NCI-H446 treated with DMSO at 0.1 percent for 48 hours (cell line): ENCODE results near the gene DNAJC1.
"Not testable (repeated sequence)": the region's sequence is repeated elsewhere in the genome, so short reads cannot be mapped to it uniquely, and the experiment has no call there.

Experiments
- DNase-seq: peaks from one replicate; lab custom pipeline; 2025; lab: John Stamatoyannopoulos, UW

The DNAJC1 gene

DNA sequence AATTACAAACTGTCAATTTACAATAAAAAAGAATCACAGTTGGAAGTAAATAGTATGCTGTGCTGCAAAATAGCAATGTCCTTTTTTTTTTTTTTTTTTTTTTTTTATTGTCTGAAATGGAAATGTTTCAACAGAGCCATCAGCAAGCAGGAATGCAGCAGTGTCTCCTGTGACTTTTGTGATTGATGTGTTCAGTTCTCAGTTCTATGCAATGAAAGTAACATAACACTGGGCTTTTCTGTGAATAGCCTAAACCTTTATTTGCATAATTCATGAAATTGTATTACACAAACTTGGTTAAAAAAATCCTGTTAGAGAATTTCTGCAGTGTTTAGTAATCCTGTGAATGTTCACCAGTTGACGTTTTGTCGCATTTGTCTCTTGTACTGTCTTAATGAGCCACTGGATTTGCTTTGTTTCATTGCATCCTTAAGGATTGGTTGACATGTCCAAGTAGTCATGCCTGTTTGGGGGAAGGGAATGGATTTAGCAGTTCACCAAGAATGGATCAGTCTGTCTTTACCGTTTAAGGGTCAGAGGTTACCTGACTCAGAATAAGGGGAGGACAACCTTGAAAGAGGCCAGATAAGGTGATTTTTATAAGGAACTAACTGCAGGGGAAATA is 276.8 kb downstream of the DNAJC1 start:
- no peak for DNase-seq

DNA sequence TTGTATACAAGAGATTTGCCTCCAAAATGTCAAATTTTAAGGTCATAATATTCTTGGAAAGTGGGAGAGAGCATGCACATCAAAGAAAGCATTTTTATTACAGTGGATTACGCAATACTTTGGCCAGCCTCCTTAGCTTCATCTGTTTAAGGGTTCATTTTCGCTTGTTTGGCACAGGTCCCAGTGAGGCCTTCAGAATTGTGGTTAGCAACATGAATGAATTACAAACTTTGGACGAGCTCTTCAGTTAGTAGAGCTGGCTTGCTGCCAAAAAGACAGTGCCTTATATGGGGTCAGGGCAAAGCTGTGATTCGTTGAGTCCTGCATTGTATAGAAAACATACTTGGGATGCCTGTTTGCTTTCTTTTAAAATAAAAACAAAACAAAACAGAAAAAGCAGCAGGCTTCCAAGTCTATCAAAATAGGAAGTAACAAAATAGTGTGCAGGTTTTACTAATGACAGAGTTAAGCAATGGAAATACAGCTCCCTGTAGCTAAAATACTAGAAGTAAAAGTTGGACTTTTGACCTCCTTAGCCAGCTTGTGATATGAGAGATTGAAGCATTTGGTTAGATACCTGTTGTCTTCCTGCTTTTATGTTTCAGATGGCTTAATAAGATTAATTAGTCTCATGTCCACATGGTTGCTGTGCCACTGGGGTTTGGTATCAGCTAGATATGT is 278.7 kb downstream of the DNAJC1 start:
- DNase-seq: peak; percentile 96

DNA sequence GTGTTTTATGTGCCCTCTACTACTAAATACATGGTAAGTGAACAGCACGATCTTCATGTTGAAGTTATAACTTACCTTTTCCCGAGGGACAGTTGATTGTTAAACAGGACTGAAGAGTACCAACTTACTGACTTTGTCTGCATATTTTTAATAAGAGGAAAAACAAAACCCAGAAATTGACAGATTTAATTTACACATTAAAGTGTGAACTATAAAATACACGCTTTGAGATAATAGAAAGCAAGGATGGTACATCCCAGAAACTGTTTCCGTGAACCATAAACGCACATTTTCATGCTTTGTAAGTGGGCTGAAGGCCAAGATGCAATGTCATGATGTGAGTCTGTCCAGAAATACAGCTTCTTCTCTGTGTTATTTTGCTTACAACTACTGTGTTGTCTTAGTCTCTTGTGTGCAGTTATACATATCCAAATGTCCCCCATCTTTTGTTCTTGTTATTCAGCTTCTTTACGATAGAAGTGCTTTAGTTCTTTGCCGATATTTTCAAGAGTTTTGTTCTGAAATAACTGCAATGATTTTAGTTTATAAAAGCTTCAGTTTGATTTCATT is 279.4 kb downstream of the DNAJC1 start:
- peak; percentile 8 for DNase-seq

DNA sequence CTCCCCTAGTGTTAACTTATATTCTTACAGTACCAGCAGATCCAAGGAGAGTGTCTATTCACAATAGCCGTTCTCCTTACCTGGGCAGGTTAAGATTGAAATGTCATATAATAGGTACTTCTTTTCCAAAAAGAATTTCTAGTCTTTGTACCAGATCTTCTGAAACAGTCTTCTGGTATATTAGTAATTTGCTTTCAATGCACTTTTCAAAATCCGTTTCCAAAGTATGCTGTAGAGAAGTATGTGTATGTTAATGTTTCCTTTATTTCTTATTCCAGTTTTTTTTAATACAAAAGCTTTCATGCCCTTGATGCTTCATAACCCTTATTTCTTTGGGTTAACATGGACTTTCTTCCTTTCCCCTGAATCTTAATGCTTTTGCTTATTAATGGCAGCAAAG is 281.3 kb downstream of the DNAJC1 start:
- no peak for DNase-seq

DNA sequence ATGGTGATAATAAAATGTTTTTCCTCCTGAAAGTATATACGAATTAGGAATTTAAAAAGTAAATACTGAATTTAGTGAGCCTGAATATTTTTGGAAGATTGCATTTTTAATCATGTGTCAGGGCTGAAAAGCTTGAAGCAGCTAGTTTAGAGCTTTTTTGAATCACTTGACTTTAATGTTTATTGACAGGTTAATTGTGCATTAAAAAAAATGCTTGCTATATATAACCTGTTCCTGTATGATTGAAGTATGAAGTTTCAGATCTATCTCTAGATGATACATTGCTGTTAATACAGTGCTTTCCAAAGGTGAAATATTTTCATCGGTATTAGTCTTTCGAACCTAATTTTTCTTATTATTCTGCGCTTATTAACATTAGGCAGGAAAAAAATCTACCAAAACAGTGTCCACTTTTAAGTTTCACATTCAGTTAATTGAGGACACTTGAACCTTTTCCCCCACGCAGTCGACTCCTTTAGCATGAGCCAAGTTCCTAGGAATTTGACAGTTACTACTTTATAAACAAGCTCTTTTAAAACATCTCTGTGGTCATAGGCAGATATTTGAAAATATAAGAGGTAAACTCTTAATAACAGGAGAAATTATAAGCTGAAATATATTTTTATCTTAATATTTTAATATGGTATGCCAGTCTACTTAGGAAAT is 282.4 kb downstream of the DNAJC1 start:
- DNase-seq: no peak

DNA sequence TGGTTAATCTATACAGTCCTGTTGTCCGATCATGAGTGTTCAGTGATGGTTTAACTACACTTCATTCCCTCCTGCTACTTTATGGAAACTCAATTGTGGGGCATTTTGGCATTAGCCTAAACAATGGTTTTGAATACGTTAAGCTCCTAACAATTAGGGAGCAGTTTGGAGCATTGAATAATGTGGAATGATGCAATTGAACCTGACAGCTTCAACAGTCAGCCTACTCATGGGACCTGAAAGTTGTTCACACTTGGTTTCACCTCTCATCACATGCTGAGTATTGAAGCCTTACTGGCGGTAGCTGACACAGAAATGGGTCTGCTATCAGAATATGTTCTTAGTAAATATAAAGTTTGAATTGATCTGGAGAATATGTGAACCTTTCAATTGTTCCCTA is 283.4 kb downstream of the DNAJC1 start:
- no peak for DNase-seq

DNA sequence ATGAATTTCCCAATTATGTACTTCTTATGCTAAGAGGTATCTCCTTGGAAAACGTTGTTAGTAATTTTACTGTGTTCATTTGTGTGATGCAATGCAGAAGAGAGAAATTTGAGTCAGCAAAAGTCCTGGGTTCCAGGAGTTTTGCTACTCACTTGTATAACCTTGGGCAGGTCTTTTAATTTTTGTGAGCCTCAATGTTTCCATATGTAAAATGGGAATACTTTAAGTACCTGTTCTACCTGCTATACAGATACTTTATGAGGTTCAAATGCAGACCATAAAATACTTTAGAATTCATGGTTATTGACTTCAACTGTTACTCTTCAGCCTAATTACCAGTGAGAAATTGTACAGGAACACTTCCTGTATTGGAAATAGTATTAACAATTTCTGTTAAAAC is 284.0 kb downstream of the DNAJC1 start:
- DNase-seq: no peak

DNA sequence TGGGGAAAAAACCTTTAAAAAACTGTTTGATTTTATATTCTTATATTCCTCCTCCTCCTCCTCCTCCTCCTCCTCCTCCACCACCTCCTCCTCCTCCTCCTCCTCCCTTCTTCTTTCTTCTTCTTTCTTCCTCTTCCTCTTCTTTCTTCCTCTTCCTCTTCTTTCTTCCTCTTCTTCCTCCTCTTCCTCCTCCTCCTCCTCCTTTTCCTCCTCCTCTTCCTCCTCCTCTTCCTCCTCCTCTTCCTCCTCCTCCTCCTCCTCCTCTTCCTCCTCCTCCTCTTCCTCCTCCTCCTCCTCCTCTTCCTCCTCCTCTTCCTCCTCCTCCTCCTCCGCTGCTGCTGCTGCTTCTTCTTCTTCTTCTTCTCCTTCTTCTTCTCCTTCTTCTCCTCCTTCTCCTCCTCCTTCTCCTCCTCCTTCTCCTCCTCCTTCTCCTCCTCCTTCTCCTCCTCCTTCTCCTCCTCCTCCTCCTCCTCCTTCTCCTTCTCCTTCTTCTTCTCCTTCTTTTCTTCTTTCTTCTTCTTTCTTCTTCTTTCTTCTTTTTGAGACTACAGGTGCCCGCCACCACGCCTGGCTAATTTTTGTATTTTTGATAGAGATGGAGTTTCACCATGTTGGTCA is 286.0 kb downstream of the DNAJC1 start:
- not testable (repeated sequence) for DNase-seq

DNA sequence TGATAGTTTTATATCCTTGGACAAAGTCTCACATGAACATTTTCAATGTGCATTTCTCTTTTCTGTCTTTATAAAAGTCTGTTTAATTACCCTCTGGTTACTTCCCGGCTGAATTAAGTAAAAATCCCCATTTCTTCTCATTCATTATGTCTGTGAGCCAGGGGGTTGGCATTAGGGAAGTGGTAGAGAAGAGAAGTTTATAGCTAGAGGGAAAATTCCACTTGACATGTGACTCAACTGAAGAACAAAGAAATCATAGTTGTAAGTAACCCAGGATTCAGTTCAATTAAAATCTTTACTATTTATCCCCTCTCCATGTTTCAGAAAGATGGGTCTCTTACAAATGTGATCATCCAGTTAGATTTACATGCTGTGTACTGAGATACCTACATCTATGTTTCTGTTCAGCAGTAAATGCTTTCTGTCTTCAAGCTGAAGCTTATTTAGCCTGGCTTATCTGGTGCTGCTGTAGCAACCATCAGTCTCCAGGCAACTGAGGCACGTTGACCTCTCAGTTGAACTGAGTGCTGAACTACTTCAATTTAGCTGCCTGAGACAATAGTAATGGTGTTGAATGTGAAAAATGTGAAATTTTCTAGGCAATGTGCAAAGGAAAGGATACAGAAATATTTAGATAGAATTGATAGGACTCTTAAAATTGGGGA is 287.9 kb downstream of the DNAJC1 start:
- DNase-seq: no peak

DNA sequence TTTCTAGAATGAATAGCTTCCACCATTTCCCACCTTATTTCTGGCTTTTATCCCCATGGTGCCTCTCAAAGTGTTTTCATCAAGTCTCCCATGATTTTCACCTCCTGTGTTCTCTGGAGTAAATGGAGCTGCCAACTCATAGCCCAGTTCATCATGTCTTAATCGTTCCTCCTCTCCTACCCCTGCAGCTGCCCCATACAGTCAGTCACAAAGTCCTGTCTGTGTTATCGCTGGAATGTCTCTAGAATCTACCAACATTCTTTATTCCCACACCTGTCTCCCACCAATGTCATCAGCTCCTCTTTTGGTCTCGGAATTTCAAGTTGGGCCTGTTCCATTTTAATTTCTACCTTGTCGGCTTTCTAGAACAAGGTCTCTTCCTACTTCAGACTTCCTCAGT is 290.6 kb downstream of the DNAJC1 start:
- DNase-seq: no peak

DNA sequence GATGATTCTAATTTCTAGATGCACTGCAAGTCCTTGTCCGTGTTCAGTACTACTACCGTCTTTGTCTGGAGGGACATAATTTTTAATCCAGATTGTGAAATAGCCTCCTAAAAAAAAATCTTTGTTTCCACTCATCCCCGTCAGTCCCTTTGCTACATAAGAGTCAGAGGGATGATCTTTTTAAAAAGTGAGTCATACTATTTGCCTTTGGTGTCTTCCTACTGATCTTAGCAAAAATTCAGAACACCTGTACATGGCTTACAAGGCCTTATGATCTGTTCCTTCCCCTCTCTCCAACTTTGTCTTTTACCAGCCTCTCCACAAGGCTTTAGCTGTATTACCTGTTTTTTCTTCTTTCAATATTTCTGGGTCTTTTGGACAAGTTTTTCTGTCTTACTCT is 296.0 kb downstream of the DNAJC1 start:
- DNase-seq: no peak
